ENCODE results near the gene CFAP77. TPM values are rescaled to one million over a fixed set of nuclear protein-coding genes. Genes with fewer than 3 reads are reported as not detected.
A peak's percentile ranks its signal among the peaks of the same experiment; 100 is the strongest.

Gene CFAP77
- total RNA-seq, 1 donor from 2014 or later, result not detected

DNA sequence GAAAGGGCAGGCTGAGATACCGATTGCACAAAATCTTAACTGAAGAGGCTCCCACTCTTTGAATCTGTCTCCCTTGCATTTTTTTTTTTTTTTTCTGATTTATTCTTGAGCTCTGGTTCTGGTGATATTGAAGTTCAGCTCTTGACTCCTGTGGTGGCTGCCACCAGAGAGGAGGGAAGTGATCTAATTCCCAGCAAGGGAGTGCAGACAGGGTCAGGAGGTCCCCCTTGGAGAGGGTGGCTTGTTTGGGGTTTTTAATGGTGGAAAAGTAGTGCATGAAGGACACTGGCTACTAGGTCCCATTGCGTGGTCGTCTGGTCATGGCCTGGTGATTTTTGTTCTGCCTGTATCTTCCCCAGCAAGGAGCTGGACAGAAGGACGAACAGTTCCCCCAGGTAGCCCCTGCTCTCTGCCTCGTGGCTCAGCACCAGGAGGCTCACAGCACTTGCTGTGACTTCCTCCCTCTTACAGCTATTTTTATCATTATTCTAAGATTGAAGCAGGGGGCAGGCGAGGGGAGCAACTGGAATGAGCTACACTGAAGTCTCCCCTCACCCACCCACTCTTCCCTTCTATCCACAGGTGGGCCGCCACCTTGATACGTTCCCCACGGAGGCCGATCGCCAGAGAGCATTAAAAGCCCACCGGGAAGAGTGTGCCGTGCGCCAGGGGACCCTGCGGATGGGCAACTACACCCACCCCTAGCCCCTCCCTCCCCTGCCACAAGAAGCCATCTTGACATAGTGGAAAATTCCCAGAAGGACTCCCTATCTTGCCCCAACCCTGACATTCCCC lies 162.0 kb downstream of the CFAP77 start:
- intact Hi-C loops (cut with DNase I), result no loop called here

GRCh38 chr9:132572921-132573320 lies 162.9 kb downstream of the CFAP77 start:
- no peaks in the 10 kb centered on the region for H3K4me1 ChIP-seq
- no peaks in the 10 kb centered on the region for H3K9me3 ChIP-seq
- intact Hi-C loops (cut with DNase I), result no loop called here
- DNase-seq (ENCODE audit: extremely low spot score in 2 of 2), result no peak
- no peak overlapping the region for H3K27ac ChIP-seq
- H3K36me3 ChIP-seq, result no peaks in the 10 kb centered on the region
- H3K4me3 ChIP-seq, result no peak overlapping the region
- H3K27me3 ChIP-seq, result no peaks in the 10 kb centered on the region
- TF ChIP-seq POLR2A (IDR thresholded peaks at IDR 0.05), result no peak
- no peak for TF ChIP-seq CTCF (IDR thresholded peaks at IDR 0.05)
- no peak for TF ChIP-seq POLR2AphosphoS5 (IDR thresholded peaks at IDR 0.05; ENCODE audit: insufficient read depth in 1 of 2, low read depth in 1 of 2)

More for the DNA sequence above, 162.0 kb downstream of the CFAP77 start:
- Histone ChIP-seq H3K27ac (no peak overlapping the region), H3K9me3 (no peaks in the 10 kb centered on the region), H3K4me3 (no peak overlapping the region), H3K27me3 (no peaks in the 10 kb centered on the region), H3K36me3 (no peaks in the 10 kb centered on the region), H3K4me1 (no peaks in the 10 kb centered on the region)
- no peak for DNase-seq (ENCODE audit: extremely low spot score in 2 of 2)
- TF ChIP-seq POLR2AphosphoS5 (IDR thresholded peaks at IDR 0.05; ENCODE audit: insufficient read depth in 1 of 2, low read depth in 1 of 2) (no peak), POLR2A (IDR thresholded peaks at IDR 0.05) (no peak), CTCF (IDR thresholded peaks at IDR 0.05) (no peak)

GRCh38 chr9:132575005-132575609 lies 165.1 kb downstream of the CFAP77 start:
- peaks cover 15% of the 10 kb centered on the region for H3K27me3 ChIP-seq
- no peak for DNase-seq (ENCODE audit: extremely low spot score in 2 of 2)

GRCh38 chr9:132575811-132576210 lies 165.8 kb downstream of the CFAP77 start:
- H3K27ac ChIP-seq, result no peak overlapping the region
- no peaks in the 10 kb centered on the region for H3K9me3 ChIP-seq
- no peaks in the 10 kb centered on the region for H3K4me1 ChIP-seq
- peaks cover 20% of the 10 kb centered on the region for H3K27me3 ChIP-seq
- H3K4me3 ChIP-seq, result no peak overlapping the region
- no peak for TF ChIP-seq POLR2A (IDR thresholded peaks at IDR 0.05)
- TF ChIP-seq POLR2AphosphoS5 (IDR thresholded peaks at IDR 0.05; ENCODE audit: insufficient read depth in 1 of 2, low read depth in 1 of 2), result no peak
- TF ChIP-seq CTCF (IDR thresholded peaks at IDR 0.05), result no peak
- DNase-seq (ENCODE audit: extremely low spot score in 2 of 2), result no peak
- intact Hi-C loops (cut with DNase I), result no loop called here
- no peaks in the 10 kb centered on the region for H3K36me3 ChIP-seq

More at GRCh38 chr9:132575005-132575609, 165.1 kb downstream of the CFAP77 start:
- no peak overlapping the region for H3K27ac ChIP-seq
- no peak overlapping the region for H3K4me3 ChIP-seq
- no peaks in the 10 kb centered on the region for H3K36me3 ChIP-seq
- intact Hi-C loops (cut with DNase I), result no loop called here
- TF ChIP-seq CTCF (IDR thresholded peaks at IDR 0.05), result peak in 2 of 3 experiments; percentile 22 to 27
- TF ChIP-seq POLR2A (IDR thresholded peaks at IDR 0.05), result no peak
- TF ChIP-seq POLR2AphosphoS5 (IDR thresholded peaks at IDR 0.05; ENCODE audit: insufficient read depth in 1 of 2, low read depth in 1 of 2), result no peak
- no peaks in the 10 kb centered on the region for H3K4me1 ChIP-seq
- no peaks in the 10 kb centered on the region for H3K9me3 ChIP-seq

DNA sequence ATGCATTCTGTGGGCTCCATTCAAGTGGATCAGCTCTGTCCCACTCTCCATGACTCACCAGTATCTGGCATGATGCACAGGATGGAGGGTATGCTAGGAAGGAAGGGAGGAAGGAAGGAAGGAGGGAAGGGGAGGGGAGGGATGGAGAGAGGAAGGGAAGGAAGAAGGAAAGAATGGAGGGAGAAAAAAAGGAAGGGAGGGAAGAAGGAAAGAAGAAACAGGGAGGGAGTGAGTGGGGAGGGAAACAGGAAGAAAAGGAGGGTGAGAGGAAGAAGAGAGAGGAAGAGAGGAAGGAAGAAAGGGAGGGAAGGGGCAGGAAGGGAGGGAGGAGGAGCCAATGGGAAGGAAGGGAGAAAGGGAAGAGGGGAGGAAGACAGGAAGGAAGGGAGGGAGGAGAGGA lies 167.1 kb downstream of the CFAP77 start:
- peaks cover 11% of the 10 kb centered on the region for H3K4me1 ChIP-seq
- H3K9me3 ChIP-seq, result no peaks in the 10 kb centered on the region
- H3K27ac ChIP-seq, result no peak overlapping the region
- intact Hi-C loops (cut with DNase I), result no loop called here
- H3K4me3 ChIP-seq, result no peak overlapping the region
- no peaks in the 10 kb centered on the region for H3K36me3 ChIP-seq
- peaks cover 20% of the 10 kb centered on the region for H3K27me3 ChIP-seq
- TF ChIP-seq POLR2AphosphoS5 (IDR thresholded peaks at IDR 0.05; ENCODE audit: insufficient read depth in 1 of 2, low read depth in 1 of 2), result no peak
- no peak for TF ChIP-seq POLR2A (IDR thresholded peaks at IDR 0.05)
- no peak for TF ChIP-seq CTCF (IDR thresholded peaks at IDR 0.05)
- DNase-seq (ENCODE audit: extremely low spot score in 2 of 2), result no peak
